ENCODE measurements around the gene TTLL9.

Gene TTLL9

DNA sequence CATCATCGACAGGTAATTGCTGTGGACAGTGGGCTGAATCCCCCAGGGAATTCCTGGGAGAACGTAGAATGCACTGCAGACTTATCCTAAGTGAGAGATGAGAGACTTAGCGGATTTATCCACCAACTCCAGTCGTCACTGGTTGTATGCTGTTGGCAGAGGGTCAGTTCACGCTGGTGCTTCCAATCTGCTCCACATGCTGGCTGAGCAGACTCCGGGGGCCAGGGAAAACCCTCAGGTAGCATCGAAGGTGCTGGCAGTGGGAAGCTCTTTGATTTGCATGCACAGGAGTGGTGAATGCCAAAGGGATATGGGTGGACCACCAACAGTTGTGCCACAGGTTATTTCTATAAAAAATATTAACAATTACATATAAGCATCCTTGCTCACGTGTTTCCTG, 20.2 kb downstream of the TTLL9 start:
- no peaks in the 10 kb centered on the region for H3K36me3 ChIP-seq (ENCODE audit: insufficient read depth, low read length)
- H3K79me2 ChIP-seq (ENCODE audit: control insufficient read depth, insufficient read depth, low read length, unreplicated experiment): no peaks in the 10 kb centered on the region
- H2AFZ ChIP-seq (ENCODE audit: low read length, unreplicated experiment): no peak overlapping the region
- H3K4me1 ChIP-seq (ENCODE audit: control insufficient read depth, insufficient read depth, low read length, unreplicated experiment): no peaks in the 10 kb centered on the region
- H3K4me3 ChIP-seq (ENCODE audit: low read depth, low read length): no peak overlapping the region
- H3K27ac ChIP-seq (ENCODE audit: low read depth, low read length): no peak overlapping the region
- peaks cover 29% of the 10 kb centered on the region for H3K27me3 ChIP-seq (ENCODE audit: insufficient read depth, low read length)

DNA sequence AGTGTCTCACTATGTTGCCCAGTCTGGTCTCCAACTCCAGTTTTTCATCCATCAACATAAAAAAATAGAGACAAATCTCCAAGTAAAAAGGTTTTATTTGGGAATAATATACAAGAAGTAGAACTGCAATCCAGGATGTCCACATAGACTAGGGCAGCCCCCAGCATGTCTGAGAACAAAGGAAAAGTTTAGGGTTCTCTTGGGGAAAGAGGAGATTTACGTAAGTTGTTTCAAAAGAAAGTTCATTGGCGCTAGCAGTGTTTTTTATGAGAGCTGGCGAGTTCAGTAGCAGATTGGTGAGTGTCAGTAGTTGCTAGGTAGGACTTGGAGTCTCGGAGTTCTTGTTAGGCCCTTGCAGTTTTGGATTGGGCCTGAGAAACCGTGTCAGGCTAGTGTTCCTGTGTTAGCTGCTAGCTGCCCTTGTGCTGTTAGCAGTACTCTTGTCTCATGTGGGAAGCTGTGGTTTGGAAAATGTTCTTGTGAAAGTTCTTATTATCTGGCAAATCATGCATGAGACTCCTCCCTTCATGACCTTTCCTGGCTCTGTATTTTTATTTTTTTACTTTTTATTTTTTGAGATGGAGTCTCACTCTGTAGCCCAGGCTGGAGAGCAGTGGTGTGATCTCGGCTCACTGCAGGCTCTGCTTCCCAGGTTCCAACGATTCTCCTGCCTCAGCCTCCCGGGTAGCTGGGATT, 24.7 kb downstream of the TTLL9 start:
- no peak overlapping the region for H3K27ac ChIP-seq (ENCODE audit: low read depth, low read length)
- H3K36me3 ChIP-seq (ENCODE audit: insufficient read depth, low read length): no peaks in the 10 kb centered on the region
- H3K27me3 ChIP-seq (ENCODE audit: insufficient read depth, low read length): peaks cover 11% of the 10 kb centered on the region; the same call in 1 of the 2 replicates
- no peak overlapping the region for H3K4me3 ChIP-seq (ENCODE audit: low read depth, low read length)
- H3K4me1 ChIP-seq (ENCODE audit: control insufficient read depth, insufficient read depth, low read length, unreplicated experiment): no peaks in the 10 kb centered on the region
- H2AFZ ChIP-seq (ENCODE audit: low read length, unreplicated experiment): no peak overlapping the region
- H3K79me2 ChIP-seq (ENCODE audit: control insufficient read depth, insufficient read depth, low read length, unreplicated experiment): no peaks in the 10 kb centered on the region

DNA sequence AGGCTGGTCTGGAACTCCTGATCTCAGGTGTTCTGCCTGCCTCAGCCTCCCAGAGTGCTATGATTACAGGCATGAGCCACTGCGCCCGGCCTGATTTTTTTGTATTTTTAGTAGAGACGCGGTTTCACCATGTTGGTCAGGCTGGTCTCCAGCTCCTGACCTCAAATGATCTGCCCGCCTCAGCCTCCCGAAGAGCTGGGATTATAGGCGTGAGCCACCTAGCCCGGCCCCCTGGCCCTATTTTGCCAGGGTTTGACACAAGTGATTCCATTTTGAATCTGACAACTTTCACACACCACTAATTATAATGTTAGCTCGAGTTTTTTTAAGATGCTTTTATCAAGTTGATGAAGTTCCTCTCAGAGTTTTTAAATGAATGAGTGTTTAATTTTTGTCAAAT, 25.6 kb downstream of the TTLL9 start:
- Histone ChIP-seq H3K27ac (ENCODE audit: low read depth, low read length) (no peak overlapping the region), H3K4me1 (ENCODE audit: control insufficient read depth, insufficient read depth, low read length, unreplicated experiment) (no peaks in the 10 kb centered on the region), H3K79me2 (ENCODE audit: control insufficient read depth, insufficient read depth, low read length, unreplicated experiment) (no peaks in the 10 kb centered on the region), H2AFZ (ENCODE audit: low read length, unreplicated experiment) (no peak overlapping the region), H3K27me3 (ENCODE audit: insufficient read depth, low read length) (peaks cover 13% of the 10 kb centered on the region; the same call in 1 of the 2 replicates), H3K36me3 (ENCODE audit: insufficient read depth, low read length) (no peaks in the 10 kb centered on the region), H3K4me3 (ENCODE audit: low read depth, low read length) (no peak overlapping the region)

DNA sequence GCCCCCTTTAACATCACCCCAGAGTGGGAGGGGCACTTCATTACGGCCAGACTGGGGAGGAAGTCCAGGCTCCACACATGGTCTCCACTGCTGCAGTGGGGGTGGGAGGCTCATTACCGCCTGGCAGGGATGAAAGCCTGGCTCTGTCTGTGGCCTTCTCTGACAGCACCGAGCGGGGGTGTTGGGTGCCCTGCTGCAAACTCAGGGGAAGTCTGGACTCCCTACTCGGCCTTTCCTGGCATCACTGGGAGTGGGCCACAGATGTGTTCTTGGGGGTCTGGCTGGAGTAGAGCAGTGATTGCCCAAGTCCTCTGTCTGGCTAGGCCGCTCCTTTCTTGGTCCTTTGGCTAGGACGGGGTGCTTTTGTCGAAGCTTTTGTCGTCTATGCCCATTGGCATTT, 27.1 kb downstream of the TTLL9 start:
- H3K36me3 ChIP-seq (ENCODE audit: insufficient read depth, low read length): no peaks in the 10 kb centered on the region
- no peaks in the 10 kb centered on the region for H3K4me1 ChIP-seq (ENCODE audit: control insufficient read depth, insufficient read depth, low read length, unreplicated experiment)
- peaks cover 13% of the 10 kb centered on the region; the same call in 1 of the 2 replicates for H3K27me3 ChIP-seq (ENCODE audit: insufficient read depth, low read length)
- H2AFZ ChIP-seq (ENCODE audit: low read length, unreplicated experiment): no peak overlapping the region
- no peaks in the 10 kb centered on the region for H3K79me2 ChIP-seq (ENCODE audit: control insufficient read depth, insufficient read depth, low read length, unreplicated experiment)
- no peak overlapping the region for H3K27ac ChIP-seq (ENCODE audit: low read depth, low read length)
- H3K4me3 ChIP-seq (ENCODE audit: low read depth, low read length): no peak overlapping the region

DNA sequence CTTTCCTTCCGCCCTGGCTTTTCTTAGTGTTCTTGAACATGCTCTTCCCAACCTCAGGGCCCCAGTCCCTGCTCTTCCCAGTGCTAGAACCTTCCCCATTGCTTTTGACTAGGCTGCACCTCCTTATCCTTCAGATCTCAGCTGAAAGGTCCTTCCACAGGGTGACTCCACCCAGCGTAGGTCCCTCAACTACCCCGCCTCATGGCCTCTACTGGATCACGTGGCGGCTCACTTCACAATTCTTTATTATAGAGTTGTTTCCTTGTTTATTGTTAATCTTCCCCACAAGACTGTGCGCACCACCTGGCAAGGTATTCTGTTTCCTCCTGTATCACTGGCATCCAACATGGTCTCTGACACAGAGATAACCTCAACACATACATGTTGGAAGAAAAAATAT, 31.2 kb downstream of the TTLL9 start:
- Histone ChIP-seq H2AFZ (ENCODE audit: low read length, unreplicated experiment) (no peak overlapping the region), H3K4me1 (ENCODE audit: control insufficient read depth, insufficient read depth, low read length, unreplicated experiment) (no peaks in the 10 kb centered on the region)

DNA sequence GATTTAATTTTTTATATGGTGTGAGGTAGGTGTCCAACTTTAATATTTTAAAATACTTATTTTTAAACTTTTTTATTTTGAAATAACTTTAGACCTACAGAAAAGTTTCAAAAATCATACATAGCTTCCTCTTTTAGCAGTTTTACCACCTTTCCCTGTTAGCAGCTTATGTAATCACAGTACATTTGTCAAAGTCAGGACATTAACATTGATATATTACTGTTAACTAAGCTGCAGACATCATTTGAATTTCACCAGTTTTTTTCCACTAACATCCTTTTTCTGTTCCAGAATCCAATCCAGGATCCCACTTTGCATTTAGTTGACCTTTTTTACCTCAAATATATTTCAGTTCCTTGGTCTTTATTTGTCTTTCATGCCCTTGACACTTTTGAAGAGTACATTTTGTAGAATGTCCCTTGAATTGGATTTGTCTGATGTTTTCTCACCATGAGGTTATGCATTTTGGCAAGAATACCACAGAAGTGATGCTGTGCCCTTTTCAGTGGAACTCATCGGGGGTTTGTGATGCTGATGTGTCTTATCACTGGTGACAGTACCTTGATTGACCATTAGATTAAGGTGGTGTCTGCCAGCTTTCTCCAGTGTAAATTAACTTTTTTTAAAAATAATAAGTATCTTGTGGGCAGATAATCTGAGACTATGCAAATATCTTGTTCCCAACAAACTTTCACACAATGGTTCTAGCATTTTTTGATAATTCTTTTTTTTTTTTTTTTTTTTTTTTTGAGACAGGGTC, 33.4 kb downstream of the TTLL9 start:
- H2AFZ ChIP-seq (ENCODE audit: low read length, unreplicated experiment): no peak overlapping the region
- H3K4me1 ChIP-seq (ENCODE audit: control insufficient read depth, insufficient read depth, low read length, unreplicated experiment): no peaks in the 10 kb centered on the region
- no peaks in the 10 kb centered on the region for H3K79me2 ChIP-seq (ENCODE audit: control insufficient read depth, insufficient read depth, low read length, unreplicated experiment)
- H3K27me3 ChIP-seq (ENCODE audit: insufficient read depth, low read length): peaks cover 13% of the 10 kb centered on the region; the same call in 1 of the 2 replicates
- no peak overlapping the region for H3K27ac ChIP-seq (ENCODE audit: low read depth, low read length)
- H3K4me3 ChIP-seq (ENCODE audit: low read depth, low read length): no peak overlapping the region
- no peaks in the 10 kb centered on the region for H3K36me3 ChIP-seq (ENCODE audit: insufficient read depth, low read length)

More for the DNA sequence above, 31.2 kb downstream of the TTLL9 start:
- Histone ChIP-seq H3K36me3 (ENCODE audit: insufficient read depth, low read length) (no peaks in the 10 kb centered on the region), H3K4me3 (ENCODE audit: low read depth, low read length) (no peak overlapping the region), H3K27ac (ENCODE audit: low read depth, low read length) (no peak overlapping the region), H3K79me2 (ENCODE audit: control insufficient read depth, insufficient read depth, low read length, unreplicated experiment) (no peaks in the 10 kb centered on the region), H3K27me3 (ENCODE audit: insufficient read depth, low read length) (peaks cover 13% of the 10 kb centered on the region; the same call in 1 of the 2 replicates)

DNA sequence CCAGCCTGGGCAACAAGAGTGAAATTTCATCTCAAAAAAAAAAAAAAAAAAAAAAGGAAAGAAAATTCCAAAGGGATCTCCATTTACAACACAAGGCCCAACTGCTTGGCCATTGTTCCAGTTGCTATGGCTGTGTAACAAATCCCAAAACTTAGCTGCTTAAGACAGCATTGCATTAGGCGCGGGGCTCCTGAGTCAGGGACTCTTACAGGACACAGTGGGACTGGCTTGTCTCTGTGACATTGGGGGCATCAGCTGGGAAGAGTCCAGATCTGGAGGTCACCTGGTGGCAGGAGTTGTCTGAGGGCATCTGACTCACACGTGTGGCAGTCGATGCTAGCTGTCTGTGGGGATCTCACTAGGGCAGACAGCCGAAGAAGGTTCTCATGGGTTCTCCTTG, 35.6 kb downstream of the TTLL9 start:
- H3K4me3 ChIP-seq (ENCODE audit: low read depth, low read length): no peak overlapping the region
- H3K36me3 ChIP-seq (ENCODE audit: insufficient read depth, low read length): no peaks in the 10 kb centered on the region
- H3K79me2 ChIP-seq (ENCODE audit: control insufficient read depth, insufficient read depth, low read length, unreplicated experiment): no peaks in the 10 kb centered on the region
- H3K27ac ChIP-seq (ENCODE audit: low read depth, low read length): no peak overlapping the region
- no peak overlapping the region for H2AFZ ChIP-seq (ENCODE audit: low read length, unreplicated experiment)
- H3K27me3 ChIP-seq (ENCODE audit: insufficient read depth, low read length): 0 out of 2 replicates have a peak, but pooled peaks cover 2% of the 10 kb centered on the region
- no peaks in the 10 kb centered on the region for H3K4me1 ChIP-seq (ENCODE audit: control insufficient read depth, insufficient read depth, low read length, unreplicated experiment)

DNA sequence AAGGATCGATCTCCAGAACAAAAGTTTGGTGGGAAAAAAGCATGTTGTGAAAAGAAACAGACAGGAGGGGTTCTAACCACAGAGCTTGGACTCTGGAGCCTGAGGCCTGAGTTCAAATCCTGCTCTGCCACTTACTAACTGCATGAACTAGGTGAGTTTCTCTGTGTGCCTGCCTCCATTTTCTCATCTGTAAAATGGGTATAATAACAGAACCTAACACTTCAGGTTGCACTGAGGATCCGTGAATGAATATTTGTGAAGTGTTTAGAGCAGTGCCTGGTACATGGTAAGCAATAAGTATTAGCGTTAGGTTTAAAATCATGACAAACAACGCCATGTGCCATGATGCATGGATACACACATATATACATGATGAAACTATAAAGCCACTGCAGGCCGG, 36.6 kb downstream of the TTLL9 start:
- Histone ChIP-seq H2AFZ (ENCODE audit: low read length, unreplicated experiment) (no peak overlapping the region), H3K4me3 (ENCODE audit: low read depth, low read length) (no peak overlapping the region), H3K27me3 (ENCODE audit: insufficient read depth, low read length) (no peaks in the 10 kb centered on the region), H3K36me3 (ENCODE audit: insufficient read depth, low read length) (no peaks in the 10 kb centered on the region), H3K79me2 (ENCODE audit: control insufficient read depth, insufficient read depth, low read length, unreplicated experiment) (no peaks in the 10 kb centered on the region), H3K27ac (ENCODE audit: low read depth, low read length) (no peak overlapping the region), H3K4me1 (ENCODE audit: control insufficient read depth, insufficient read depth, low read length, unreplicated experiment) (no peaks in the 10 kb centered on the region)

DNA sequence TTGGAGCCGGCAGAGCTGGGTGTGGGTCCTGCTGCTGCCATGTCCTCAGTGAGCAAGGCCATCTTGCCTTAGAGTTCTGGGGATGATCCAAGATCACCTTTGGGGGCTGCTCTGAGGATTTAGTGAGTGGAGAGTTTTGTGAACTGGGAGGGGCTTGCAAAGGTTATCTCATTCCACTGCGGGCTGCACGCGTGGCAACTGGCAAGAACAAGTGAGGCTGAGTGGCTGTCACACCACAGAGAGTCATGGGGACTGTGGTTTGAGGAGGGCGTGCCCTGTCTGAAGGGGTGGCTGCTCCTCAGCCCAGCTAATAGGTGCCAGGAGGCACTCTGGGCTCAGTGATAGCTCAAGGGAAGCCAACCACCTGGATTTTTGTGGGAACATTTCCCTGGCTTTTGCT, 37.6 kb downstream of the TTLL9 start:
- H3K4me3 ChIP-seq (ENCODE audit: low read depth, low read length): no peak overlapping the region
- H3K27ac ChIP-seq (ENCODE audit: low read depth, low read length): no peak overlapping the region
- H3K79me2 ChIP-seq (ENCODE audit: control insufficient read depth, insufficient read depth, low read length, unreplicated experiment): no peaks in the 10 kb centered on the region
- no peaks in the 10 kb centered on the region for H3K4me1 ChIP-seq (ENCODE audit: control insufficient read depth, insufficient read depth, low read length, unreplicated experiment)
- H3K36me3 ChIP-seq (ENCODE audit: insufficient read depth, low read length): no peaks in the 10 kb centered on the region
- H2AFZ ChIP-seq (ENCODE audit: low read length, unreplicated experiment): no peak overlapping the region
- H3K27me3 ChIP-seq (ENCODE audit: insufficient read depth, low read length): no peaks in the 10 kb centered on the region

DNA sequence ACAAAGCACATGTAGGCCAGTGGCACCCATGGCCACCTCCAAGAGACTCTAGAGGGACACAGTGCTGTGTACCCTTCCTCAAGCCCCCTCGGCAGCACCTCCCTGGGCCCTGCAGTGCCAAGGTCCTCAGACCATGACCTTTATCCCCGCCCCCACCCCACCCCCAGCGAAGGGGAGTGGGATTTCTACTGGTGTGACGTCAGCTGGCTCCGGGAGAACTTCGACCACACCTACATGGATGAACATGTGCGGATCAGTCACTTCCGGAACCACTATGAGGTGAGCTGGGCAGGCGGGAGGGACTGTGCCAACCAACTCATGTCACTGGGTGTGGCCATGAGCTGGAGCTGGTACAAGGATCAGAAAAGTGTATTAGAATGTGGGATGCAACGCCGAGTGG, 38.0 kb downstream of the TTLL9 start:
- Histone ChIP-seq H2AFZ (ENCODE audit: low read length, unreplicated experiment) (no peak overlapping the region), H3K4me1 (ENCODE audit: control insufficient read depth, insufficient read depth, low read length, unreplicated experiment) (no peaks in the 10 kb centered on the region), H3K27me3 (ENCODE audit: insufficient read depth, low read length) (no peaks in the 10 kb centered on the region), H3K36me3 (ENCODE audit: insufficient read depth, low read length) (no peaks in the 10 kb centered on the region), H3K4me3 (ENCODE audit: low read depth, low read length) (no peak overlapping the region), H3K27ac (ENCODE audit: low read depth, low read length) (no peak overlapping the region), H3K79me2 (ENCODE audit: control insufficient read depth, insufficient read depth, low read length, unreplicated experiment) (no peaks in the 10 kb centered on the region)
